ENCODE measurements around the gene LEKR1.
"Not testable (repeated sequence)": the region's sequence is repeated elsewhere in the genome, so short reads cannot be mapped to it uniquely, and the experiment has no call there.

The LEKR1 gene

DNA sequence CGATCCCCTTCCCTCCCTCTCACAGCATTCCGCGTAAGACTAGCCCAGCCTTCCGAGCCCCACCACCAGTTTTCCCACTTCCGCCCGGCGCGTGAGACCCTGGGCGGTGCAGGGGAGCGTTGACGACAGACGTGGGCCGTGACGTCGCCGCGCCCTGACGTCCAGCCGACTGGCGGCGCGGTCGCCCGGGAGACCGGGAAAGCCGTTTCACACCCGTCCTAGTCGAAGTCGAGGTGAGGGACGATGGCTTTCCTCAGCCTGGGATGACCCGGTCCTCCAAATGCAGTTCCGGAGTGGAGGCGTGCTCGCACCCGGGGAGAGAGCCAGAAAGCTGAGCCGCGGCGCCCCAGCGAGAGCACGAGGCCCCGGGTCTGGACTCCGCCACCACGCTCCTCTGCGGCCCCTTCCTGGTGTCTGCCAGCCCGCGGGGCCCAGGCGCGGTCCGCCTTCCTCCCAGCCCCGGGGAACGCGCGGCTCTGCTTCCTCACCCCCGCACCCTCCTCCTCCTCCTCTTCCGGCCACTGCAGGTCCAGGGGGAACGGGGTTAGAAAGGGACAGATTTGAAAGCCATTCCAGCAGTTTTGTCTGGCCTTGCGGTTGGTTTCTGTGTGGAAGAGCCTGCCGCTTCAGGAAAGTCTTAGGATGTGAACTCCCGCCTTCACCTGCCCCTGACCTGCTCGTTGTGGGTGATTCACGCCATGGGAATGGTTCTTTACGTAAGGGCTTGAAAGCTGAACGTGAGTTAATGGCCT, at the start of gene LEKR1:
LEKR1 (plus strand) TSS at position 210 of the 752 bp plus-strand sequence. CDS start 2,977 bp downstream, outside the sequence.
- peak in 1 of 2 donors; percentile 37 for DNase-seq (ENCODE audit: low read depth in 2 of 2)

GRCh38 chr3:156776871-156777270, 49.3 kb upstream of the LEKR1 start:
- DNase-seq (ENCODE audit: low read depth in 2 of 2) = no peak

GRCh38 chr3:156781310-156782230, 44.6 kb upstream of the LEKR1 start:
- DNase-seq (ENCODE audit: low read depth in 2 of 2) = no peak

DNA sequence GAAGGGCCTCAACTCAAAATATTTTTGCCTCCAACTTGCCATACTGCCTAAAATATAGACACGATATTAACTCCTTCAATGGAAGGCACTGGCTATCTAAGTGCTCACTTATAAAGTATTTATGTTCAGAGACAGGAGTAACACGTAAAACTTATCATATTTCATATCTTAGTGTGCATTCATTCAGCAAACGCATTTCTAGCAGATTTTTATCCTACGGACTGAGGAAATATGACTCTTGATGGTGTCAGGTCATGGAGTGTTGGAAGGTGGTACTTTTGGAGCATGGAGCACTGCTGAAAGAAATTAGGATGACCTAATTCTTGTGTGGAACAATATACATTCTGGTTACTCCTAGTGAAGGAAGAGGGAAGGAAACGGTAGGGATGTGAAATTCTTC, 43.8 kb upstream of the LEKR1 start:
- DNase-seq (ENCODE audit: low read depth in 2 of 2) = no peak

DNA sequence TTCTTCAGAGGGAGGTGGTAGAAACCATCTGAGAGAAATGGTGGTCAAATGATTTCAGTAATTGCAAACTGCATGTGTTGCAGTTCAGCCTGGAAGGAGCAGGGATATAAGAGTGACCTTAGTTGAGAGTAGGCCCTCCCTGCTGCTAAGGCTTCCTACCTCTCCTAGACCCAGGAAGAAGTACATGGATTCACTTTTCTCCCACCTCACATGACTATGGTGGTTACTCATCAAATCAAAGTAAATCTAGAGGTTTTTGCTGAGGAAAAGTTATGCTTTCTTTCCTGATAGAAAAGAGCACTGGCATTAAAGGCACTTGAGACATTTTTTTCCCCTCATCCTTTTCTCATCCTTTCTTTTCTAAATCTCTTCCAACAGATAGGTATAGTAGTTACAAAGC, 43.2 kb upstream of the LEKR1 start:
- no peak for DNase-seq (ENCODE audit: low read depth in 2 of 2)

- no peak for DNase-seq (ENCODE audit: low read depth in 2 of 2)
Observed at GRCh38 chr3:156787001-156787400, 39.2 kb upstream of the LEKR1 start.

- DNase-seq (ENCODE audit: low read depth in 2 of 2) = no peak
Observed at GRCh38 chr3:156787926-156788663, 38.1 kb upstream of the LEKR1 start.

- no peak for DNase-seq (ENCODE audit: low read depth in 2 of 2)
Observed at GRCh38 chr3:156788846-156789245, 37.3 kb upstream of the LEKR1 start.

DNA sequence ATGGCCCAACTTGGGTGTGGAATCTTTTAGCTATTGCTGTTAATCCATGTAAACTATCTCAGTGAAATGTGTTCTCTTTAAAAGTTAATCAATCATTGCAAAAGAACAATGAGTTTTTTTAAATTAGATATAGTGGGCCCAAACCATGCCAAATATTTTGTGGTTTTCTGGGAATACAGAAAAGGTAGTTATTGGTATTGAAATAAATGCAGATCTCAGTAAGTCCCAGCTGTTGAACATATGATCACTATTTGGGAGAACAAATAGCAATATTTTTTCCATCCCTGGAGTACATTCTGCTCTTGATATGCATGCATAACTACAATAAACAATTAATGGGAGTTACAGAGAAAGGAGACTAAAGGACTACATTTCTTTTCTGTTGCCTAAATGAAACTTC, 36.0 kb upstream of the LEKR1 start:
- no peak for DNase-seq (ENCODE audit: low read depth in 2 of 2)

DNA sequence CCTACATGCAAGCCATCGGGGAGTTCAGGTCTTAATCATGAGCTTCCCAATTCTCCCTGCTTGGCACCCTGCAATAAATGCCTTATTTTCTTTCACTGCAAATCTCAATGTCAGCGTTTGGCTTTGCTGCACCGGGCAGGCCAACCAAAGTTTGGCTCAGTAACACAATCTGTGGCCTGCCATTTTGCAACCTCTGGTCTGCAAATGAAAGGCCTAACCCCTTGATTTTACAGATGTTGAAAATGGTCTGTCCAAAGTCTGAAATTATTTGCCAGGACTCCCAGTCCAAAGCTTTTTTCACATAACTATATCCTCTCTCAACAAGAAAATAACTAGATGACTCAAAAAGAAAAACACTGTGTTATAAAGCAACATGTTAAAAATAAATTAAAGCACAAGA, 34.0 kb upstream of the LEKR1 start:
- no peak for DNase-seq (ENCODE audit: low read depth in 2 of 2)

DNA sequence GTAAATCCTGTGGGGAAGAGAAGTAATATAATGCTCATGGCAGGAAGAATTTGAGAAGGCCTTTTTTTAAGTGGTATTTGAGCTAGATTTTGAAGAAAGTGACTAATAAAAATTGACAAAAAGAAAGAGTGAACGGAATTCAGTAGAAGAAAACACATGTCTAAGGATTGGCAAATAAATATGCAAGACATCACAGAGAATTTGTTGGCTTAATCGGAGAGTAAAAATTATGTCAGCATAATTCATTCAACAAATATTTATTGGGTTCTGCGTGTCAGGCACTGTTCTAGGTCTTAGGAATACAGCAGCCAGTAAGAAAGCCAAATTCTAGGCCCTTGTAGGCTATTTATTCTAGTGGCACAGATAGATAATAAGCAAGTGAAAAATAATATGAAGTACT, 33.6 kb upstream of the LEKR1 start:
- no peak for DNase-seq (ENCODE audit: low read depth in 2 of 2)

DNA sequence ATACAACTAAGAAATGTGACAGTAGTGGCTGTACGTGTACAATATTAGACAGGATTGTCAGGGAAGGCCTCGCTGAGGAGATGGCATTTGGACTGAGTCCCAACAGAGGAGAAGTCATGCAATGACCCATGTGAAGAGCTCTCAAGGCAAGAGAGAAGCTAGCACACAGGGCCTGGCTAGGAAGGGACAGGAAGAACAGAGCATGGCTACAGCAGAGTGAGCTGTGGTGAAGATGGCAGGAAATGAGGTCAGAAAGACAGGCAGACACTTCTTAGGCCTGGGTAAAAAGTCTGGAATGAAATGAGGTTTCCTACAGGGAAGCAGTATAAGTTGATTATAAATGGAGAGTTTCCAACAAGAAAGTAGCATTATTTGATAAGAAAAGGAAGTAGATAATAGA, 33.2 kb upstream of the LEKR1 start:
- DNase-seq (ENCODE audit: low read depth in 2 of 2) = no peak

- DNase-seq (ENCODE audit: low read depth in 2 of 2) = no peak
Observed at GRCh38 chr3:156793400-156793799, 32.8 kb upstream of the LEKR1 start.

- no peak for DNase-seq (ENCODE audit: low read depth in 2 of 2)
Observed at GRCh38 chr3:156793851-156794250, 32.3 kb upstream of the LEKR1 start.

- no peak for DNase-seq (ENCODE audit: low read depth in 2 of 2)
Observed at GRCh38 chr3:156795890-156796481, 30.2 kb upstream of the LEKR1 start.

DNA sequence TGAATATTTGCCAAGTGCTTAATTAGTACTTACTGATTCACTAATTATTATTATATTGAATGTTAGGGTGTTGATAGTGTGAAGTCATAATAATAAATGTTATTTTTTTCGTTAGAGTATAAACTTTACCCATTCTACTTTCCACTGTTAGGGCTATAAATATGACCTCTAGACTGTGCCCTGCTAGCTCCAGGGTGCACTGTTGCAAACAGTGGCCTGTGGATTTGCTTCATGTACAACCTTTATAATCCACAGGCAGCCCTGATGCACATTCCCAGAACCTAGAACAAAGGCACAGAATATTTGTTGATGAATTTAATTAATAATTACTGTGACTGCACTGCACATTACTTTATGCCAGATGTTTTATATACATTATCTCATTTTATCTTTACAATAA, 28.8 kb upstream of the LEKR1 start:
- no peak for DNase-seq (ENCODE audit: low read depth in 2 of 2)

DNA sequence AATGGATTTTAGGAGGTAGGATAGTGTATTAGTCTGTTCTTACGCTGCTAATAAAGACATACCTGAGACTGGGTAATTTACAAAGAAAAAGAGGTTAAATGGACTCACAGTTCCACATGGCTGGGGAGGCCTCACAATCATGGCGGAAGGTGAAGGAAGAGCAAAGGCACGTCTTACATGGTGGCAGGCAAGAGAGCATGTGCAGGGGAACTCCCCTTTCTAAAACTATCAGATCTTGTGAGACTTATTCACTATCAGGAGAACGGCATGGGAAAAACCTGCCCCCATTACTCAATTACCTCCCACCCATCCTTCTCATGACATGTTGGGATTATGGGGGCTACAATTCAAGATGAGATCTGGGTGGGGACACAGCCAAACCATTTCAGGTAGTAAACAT, 25.9 kb upstream of the LEKR1 start:
- DNase-seq (ENCODE audit: low read depth in 2 of 2) = not testable (repeated sequence)

- no peak for DNase-seq (ENCODE audit: low read depth in 2 of 2)
Observed at GRCh38 chr3:156801746-156802145, 24.4 kb upstream of the LEKR1 start.

- no peak for DNase-seq (ENCODE audit: low read depth in 2 of 2)
Observed at GRCh38 chr3:156802821-156803606, 23.1 kb upstream of the LEKR1 start.

DNA sequence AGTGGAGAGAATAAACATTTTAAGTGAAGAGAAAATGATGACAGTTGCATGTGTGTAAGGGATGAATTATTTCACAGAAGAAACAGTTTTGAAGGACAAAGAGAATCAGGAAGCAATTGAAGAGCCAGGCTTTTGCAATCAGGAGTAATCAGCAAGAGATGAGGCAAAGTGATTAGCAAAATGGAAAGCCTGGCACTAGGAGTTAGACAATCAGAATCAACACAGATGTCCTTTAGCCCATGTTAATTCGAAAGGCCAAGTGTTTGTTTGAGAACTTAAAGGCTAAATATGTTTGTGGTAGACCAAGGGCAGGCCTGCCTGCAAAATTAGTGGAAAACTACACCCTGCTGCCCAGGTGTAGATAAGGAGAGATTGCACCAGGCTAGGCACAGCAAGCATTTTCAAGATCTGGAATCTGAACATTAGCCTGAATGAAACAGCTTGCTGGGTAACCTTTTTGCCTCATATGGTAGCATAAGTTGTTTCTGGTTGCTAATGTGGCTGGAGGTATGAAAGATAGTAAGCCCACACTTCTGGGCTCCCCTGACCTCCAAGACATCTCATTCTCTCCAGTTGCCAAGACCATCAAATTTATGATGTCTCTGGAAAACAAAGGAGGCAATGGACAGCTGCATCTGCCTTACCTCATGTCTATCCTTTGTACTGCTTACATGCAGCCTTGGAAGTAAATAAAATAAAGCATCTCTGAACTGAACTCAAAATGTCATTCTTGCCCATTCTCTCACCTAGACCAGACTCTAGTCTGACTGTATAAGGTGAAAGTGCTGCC, 22.0 kb upstream of the LEKR1 start:
- no peak for DNase-seq (ENCODE audit: low read depth in 2 of 2)

Data from stimulated activated CD4-positive, alpha-beta T cell treated with anti-CD3 and anti-CD28 coated beads, Interleukin-1b, Interleukin-23, amount 100 ng/mL, for 1 hour (primary cell).